ENCODE measurements around the gene SYT15. TPM values are rescaled to one million over a fixed set of nuclear protein-coding genes. Genes with fewer than 3 reads are reported as not detected.

The SYT15 gene
- under 1 TPM; 0.75 to 0.78 TPM for total RNA-seq

DNA sequence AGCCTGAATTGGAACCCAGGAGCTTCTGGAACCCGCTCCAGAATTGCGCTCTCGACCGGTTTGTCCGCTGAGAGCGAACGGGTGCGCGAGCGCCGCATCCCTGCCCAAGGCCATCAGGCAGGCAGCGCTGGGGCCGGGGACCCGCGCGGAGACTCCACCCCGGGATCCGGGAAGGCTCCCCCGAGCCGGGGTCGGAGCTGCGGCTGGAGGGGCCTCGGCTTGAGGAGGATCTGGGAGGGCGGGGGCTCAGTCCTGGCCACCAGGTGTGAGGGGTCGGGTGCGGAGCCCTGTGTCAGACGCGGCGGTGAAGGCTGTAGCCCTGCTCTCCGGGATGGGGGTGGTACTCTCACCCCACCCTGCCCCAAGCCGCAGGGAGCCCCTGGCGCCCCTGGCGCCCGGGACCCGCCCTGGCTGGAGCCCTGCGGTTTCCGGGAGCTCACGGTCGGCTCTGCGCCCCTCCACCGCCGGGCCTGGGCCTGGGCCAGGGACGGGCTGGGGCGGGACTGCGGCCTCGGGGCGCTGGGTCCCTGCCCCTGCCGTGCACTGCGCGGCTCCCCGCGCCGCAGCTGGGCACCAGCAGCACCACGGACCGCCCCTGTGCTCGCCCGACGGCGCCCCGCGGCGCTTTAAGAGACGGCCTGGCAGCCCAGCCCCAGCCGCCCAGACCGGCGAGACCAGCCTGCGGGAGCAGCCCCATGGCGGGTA lies at the start of gene SYT15:
TSS of gene SYT15 (plus strand) at position 655 of the 705 bp plus-strand sequence. CDS start at position 696, 41 bp downstream.

DNA sequence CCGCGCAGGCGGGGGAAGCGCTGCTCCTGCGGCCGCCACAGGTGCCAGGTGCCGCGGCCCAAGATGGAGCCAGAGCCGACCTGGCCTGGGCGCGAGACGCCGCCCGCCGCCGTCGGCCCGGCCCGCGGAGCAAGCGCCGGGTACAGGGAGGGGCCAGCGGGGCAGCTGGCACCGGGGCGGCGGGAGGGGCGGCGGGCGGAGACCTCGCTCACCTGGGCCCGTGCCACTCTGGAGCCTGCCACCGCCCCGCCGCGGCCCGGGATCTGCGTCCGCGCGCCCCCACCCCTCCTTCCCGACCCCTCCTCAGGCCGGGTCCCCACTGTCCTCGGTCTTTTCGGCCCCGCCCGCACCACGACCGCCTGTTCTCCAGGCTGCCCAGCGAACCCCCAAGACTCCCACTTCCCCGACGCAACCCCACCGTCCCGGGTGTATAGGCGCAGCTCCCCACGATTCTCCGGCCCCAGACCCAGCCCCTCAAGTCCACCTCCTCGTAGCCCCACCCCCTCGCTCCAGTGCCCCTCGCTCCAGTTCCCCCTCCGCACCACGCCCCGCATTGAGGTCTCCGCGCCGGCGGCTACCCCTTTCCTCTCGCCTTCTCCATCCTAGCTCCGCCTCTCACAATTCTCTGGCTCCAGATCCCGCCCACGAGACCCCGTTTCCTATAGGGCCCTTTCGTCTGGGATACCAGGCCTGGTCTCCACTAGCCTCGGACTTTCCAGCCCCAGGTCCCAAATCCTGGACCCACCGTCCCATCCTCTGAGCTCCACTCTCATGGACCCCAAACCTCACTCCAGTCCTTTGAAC lies 22.2 kb upstream of the SYT15 start, which contains the start of gene GPRIN2:
TSS of gene GPRIN2 (minus strand) at position 144 of the 804 bp plus-strand sequence. CDS start 5,922 bp downstream, outside the sequence.

Other genes with a start within 250 kb of the SYT15 start
- gene ANXA8L1, start 203.4 kb upstream of the SYT15 start, total RNA-seq = under 1 TPM in 1 of 2 experiments, not detected in 1; 0.28 TPM
- gene NPY4R, start 113.2 kb upstream of the SYT15 start, total RNA-seq = not detected
- not detected for gene GPRIN2, start 22.5 kb upstream of the SYT15 start, total RNA-seq

Data from activated naive CD4-positive, alpha-beta T cell treated with anti-CD3 and anti-CD28 coated beads, Interleukin-2, amount 10 ng/mL, durations not matched to agents 5 hours and 36 hours (primary cell).